Natural killer cell (primary cell): ENCODE measurements around the gene KNOP1. TPM values are rescaled to one million over a fixed set of nuclear protein-coding genes. Genes with fewer than 3 reads are reported as not detected.
"Not testable (repeated sequence)": the region's sequence is repeated elsewhere in the genome, so short reads cannot be mapped to it uniquely, and the experiment has no call there.

ENCODE experiments used
- ATAC-seq, 3 donors: fragments of 150-1000 bp in 2 of 3; fragments of 200-7000 bp in 1 of 3; cut with Tn5 transposase; 1 replicate in 1 of 3; 2 replicates in 2 of 3; pipeline ENCODE4 v1.10.0; 2021; ENCODE audit warnings: mild to moderate bottlenecking in 2 of 3, moderate library complexity in 2 of 3
- DNase-seq, 2 donors: peaks; one replicate each; pipeline versions ENCODE4 v3.0.0 to v3.0.0-alpha.2; 2013 to 2021; ENCODE audit warnings: mixed read lengths in 1 of 2
- H3K27ac ChIP-seq: one replicate; pipeline ENCODE4 v1.5.1; 2013; ENCODE audit warnings: mild to moderate bottlenecking, low read length
- H3K27me3 ChIP-seq: one replicate; pipeline ENCODE4 v1.6.1; 2013; ENCODE audit warnings: low read length; ENCODE audit not compliant: control insufficient read depth, insufficient read depth
- H3K36me3 ChIP-seq: one replicate; pipeline ENCODE4 v1.6.1; 2013; ENCODE audit warnings: low read length; ENCODE audit not compliant: control insufficient read depth, insufficient read depth
- H3K4me1 ChIP-seq: one replicate; pipeline ENCODE4 v1.6.1; 2013; ENCODE audit warnings: low read length; ENCODE audit not compliant: control insufficient read depth, insufficient read depth
- H3K4me3 ChIP-seq: one replicate; pipeline ENCODE4 v1.5.1; 2013; ENCODE audit warnings: low read length
- H3K9me3 ChIP-seq: one replicate; pipeline ENCODE4 v1.6.1; 2013; ENCODE audit warnings: low read length; ENCODE audit not compliant: control insufficient read depth, insufficient read depth
- H3K27ac Mint-ChIP-seq, 2 donors: one replicate each; pipeline ENCODE4 v1.8.0; 2022; ENCODE audit warnings: mild to moderate bottlenecking in 2 of 2, mixed read lengths in 2 of 2, moderate library complexity in 1 of 2
- H3K27me3 Mint-ChIP-seq, 2 donors: one replicate each; pipeline ENCODE4 v1.8.0; 2022; ENCODE audit warnings: low read depth in 2 of 2, mixed read lengths in 2 of 2
- H3K36me3 Mint-ChIP-seq: one replicate; pipeline ENCODE4 v1.8.0; 2022; ENCODE audit warnings: mixed read lengths
- H3K4me1 Mint-ChIP-seq, 2 donors: one replicate each; pipeline ENCODE4 v1.8.0; 2022; ENCODE audit warnings: mixed read lengths in 2 of 2
- H3K4me3 Mint-ChIP-seq: one replicate; pipeline ENCODE4 v1.8.0; 2022; ENCODE audit warnings: mild to moderate bottlenecking, moderate library complexity, mixed read lengths
- H3K9me3 Mint-ChIP-seq, 2 donors: one replicate each; pipeline ENCODE4 v1.8.0; 2022; ENCODE audit warnings: mixed read lengths in 2 of 2
- CTCF ChIP-seq: fragments of 200-600 bp; IDR thresholded peaks from one replicate; pipeline ENCODE4 v1.8.0; 2022; ENCODE audit warnings: antibody characterized with exemption
- WGBS: methylation state at CpG from one replicate; pipeline ENCODE4 v1.1.7; 2013; ENCODE audit warnings: missing lambda C conversion rate; ENCODE audit not compliant: insufficient coverage; 5-methylcytosine and 5-hydroxymethylcytosine counted together
- intact Hi-C: fragments of 100-400 bp; cut with micrococcal nuclease; formaldehyde crosslinking; loops from one replicate; pipeline ENCODE4 v1.14.2; 2022
- total RNA-seq, 4 donors: library from RNA; stranded (reverse); fragments of 120-200 nt in 1 of 4; gene quantifications; one replicate each; pipeline versions ENCODE4 v1.2.3 to v1.2.4, GENCODE V29; 2013 to 2022

Gene KNOP1
- total RNA-seq, 3 donors from 2014 or later (not counting 1 experiment from before 2014, with no cell fraction given): 5.6 to 8.0 (median 6.9) TPM

GRCh38 chr16:19666477-19666876 is 51.5 kb downstream of the KNOP1 start:
- 100% methylated on average over 1 of the region's 3 CpGs for whole genome bisulfite sequencing
- Histone ChIP-seq H3K36me3 (peaks cover 23% of the 10 kb centered on the region), H3K9me3 (no peaks in the 10 kb centered on the region), H3K27me3 (no peaks in the 10 kb centered on the region), H3K27ac (no peak overlapping the region), H3K4me3 (no peak overlapping the region), H3K4me1 (no peaks in the 10 kb centered on the region)
- no peak overlapping the region for H3K4me3 Mint-ChIP-seq
- ATAC-seq (no peak), DNase-seq (no peak)
- peaks cover 8% of the 10 kb centered on the region for H3K36me3 Mint-ChIP-seq
- H3K4me1 Mint-ChIP-seq: no peaks in the 10 kb centered on the region
- no peak overlapping the region for H3K27ac Mint-ChIP-seq
- intact Hi-C loops: no loop called here
- H3K27me3 Mint-ChIP-seq: no peaks in the 10 kb centered on the region
- H3K9me3 Mint-ChIP-seq: peaks cover 0 to 3% of the 10 kb centered on the region in 2 donors
- no peak for TF ChIP-seq CTCF

GRCh38 chr16:19665313-19665712 is 52.7 kb downstream of the KNOP1 start:
- not testable (repeated sequence) for H3K4me3 Mint-ChIP-seq, H3K4me1 Mint-ChIP-seq, H3K36me3 Mint-ChIP-seq

GRCh38 chr16:19664166-19664565 is 53.9 kb downstream of the KNOP1 start:
- no peaks in the 10 kb centered on the region for H3K4me1 Mint-ChIP-seq
- Histone ChIP-seq H3K4me1 (no peaks in the 10 kb centered on the region), H3K4me3 (no peak overlapping the region), H3K9me3 (no peaks in the 10 kb centered on the region), H3K27me3 (no peaks in the 10 kb centered on the region), H3K27ac (no peak overlapping the region), H3K36me3 (peaks cover 11% of the 10 kb centered on the region)
- peaks cover 0 to 3% of the 10 kb centered on the region in 2 donors for H3K9me3 Mint-ChIP-seq
- no peaks in the 10 kb centered on the region for H3K27me3 Mint-ChIP-seq
- no peak overlapping the region for H3K4me3 Mint-ChIP-seq
- H3K36me3 Mint-ChIP-seq: peaks cover 8% of the 10 kb centered on the region
- TF ChIP-seq CTCF: no peak
- DNase-seq (no peak), ATAC-seq (no peak)
- WGBS: 98% methylated on average over 6 of the region's 6 CpGs
- intact Hi-C loops: no loop called here
- H3K27ac Mint-ChIP-seq: no peak overlapping the region

More at GRCh38 chr16:19665313-19665712, 52.7 kb downstream of the KNOP1 start:
- H3K27me3 Mint-ChIP-seq, H3K4me1 ChIP-seq, H3K27ac Mint-ChIP-seq, ATAC-seq, H3K9me3 Mint-ChIP-seq, intact Hi-C loops, H3K4me3 ChIP-seq, H3K27ac ChIP-seq, DNase-seq, H3K27me3 ChIP-seq, H3K9me3 ChIP-seq: not testable (repeated sequence)
- 98% methylated on average over 3 of the region's 3 CpGs for WGBS
- H3K36me3 ChIP-seq: peaks cover 18% of the 10 kb centered on the region

- no peak overlapping the region for H3K4me3 Mint-ChIP-seq
- peaks cover 14% of the 10 kb centered on the region for H3K36me3 Mint-ChIP-seq
- 96% methylated on average over 7 of the region's 7 CpGs for WGBS
Observed at GRCh38 chr16:19662351-19662750, 55.7 kb downstream of the KNOP1 start.

More at GRCh38 chr16:19662351-19662750, 55.7 kb downstream of the KNOP1 start:
- no peak overlapping the region for H3K4me3 ChIP-seq
- no peaks in the 10 kb centered on the region for H3K9me3 ChIP-seq
- no peaks in the 10 kb centered on the region for H3K27me3 ChIP-seq
- H3K27ac Mint-ChIP-seq: no peak overlapping the region
- H3K4me1 ChIP-seq: no peaks in the 10 kb centered on the region
- H3K4me1 Mint-ChIP-seq: no peaks in the 10 kb centered on the region
- no peak overlapping the region for H3K27ac ChIP-seq
- intact Hi-C loops: no loop called here
- ATAC-seq (no peak), DNase-seq (no peak)
- H3K27me3 Mint-ChIP-seq: no peaks in the 10 kb centered on the region
- no peak for TF ChIP-seq CTCF
- peaks cover 0 to 3% of the 10 kb centered on the region in 2 donors for H3K9me3 Mint-ChIP-seq
- H3K36me3 ChIP-seq: no peaks in the 10 kb centered on the region
